ENCODE data around the gene ZNF35.

DNA sequence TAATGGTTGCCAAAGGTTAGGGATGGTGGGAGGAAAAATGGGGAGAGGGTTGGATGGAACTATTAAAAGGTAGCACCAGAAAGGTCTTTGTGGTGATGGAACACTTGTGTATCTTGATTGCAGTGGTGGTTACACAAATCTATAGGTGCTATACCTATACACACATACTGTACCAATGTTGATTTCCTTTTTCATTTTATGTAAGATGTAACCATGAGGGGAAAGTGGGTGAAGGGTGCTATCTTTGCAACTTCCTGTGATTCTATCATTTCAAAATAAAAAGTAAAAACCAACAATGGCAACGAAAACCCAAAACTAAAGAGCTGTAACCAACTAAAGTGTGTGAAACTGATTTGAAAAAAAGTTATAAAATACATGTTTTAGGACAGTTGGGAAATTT is 761 bp upstream of the ZNF35 start:
- TF ChIP-seq, protein P1, sequence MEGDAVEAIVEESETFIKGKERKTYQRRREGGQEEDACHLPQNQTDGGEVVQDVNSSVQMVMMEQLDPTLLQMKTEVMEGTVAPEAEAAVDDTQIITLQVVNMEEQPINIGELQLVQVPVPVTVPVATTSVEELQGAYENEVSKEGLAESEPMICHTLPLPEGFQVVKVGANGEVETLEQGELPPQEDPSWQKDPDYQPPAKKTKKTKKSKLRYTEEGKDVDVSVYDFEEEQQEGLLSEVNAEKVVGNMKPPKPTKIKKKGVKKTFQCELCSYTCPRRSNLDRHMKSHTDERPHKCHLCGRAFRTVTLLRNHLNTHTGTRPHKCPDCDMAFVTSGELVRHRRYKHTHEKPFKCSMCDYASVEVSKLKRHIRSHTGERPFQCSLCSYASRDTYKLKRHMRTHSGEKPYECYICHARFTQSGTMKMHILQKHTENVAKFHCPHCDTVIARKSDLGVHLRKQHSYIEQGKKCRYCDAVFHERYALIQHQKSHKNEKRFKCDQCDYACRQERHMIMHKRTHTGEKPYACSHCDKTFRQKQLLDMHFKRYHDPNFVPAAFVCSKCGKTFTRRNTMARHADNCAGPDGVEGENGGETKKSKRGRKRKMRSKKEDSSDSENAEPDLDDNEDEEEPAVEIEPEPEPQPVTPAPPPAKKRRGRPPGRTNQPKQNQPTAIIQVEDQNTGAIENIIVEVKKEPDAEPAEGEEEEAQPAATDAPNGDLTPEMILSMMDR (conservative IDR thresholded peaks at IDR 0.05 in 1 of 2, IDR thresholded peaks at IDR 0.05 in 1 of 2; ENCODE audit: low read depth in 1 of 2, low read length in 2 of 2) = no peak
- no peak for TF ChIP-seq EZH2 (IDR thresholded peaks at IDR 0.05; ENCODE audit: low read length, missing control alignments)
